Mesodermal cell (in vitro differentiated cells): ENCODE results near the gene GPR39.
A peak's percentile ranks its signal among the peaks of the same experiment; 100 is the strongest.

Experiments used
- H3K27ac ChIP-seq: 2 replicates; pipeline ENCODE4 v1.7.0; 2013; ENCODE audit warnings: mild to moderate bottlenecking, low read depth, low read length, moderate library complexity; ENCODE audit not compliant: severe bottlenecking
- H3K36me3 ChIP-seq: 2 replicates; pipeline ENCODE4 v1.7.1; 2013; ENCODE audit warnings: mild to moderate bottlenecking, low read length, moderate library complexity; ENCODE audit not compliant: control insufficient read depth, insufficient read depth
- H3K4me1 ChIP-seq: one replicate; pipeline ENCODE4 v1.7.1; 2013; ENCODE audit warnings: mild to moderate bottlenecking, low read length; ENCODE audit not compliant: insufficient read depth, control insufficient read depth, poor library complexity, severe bottlenecking
- H3K4me3 ChIP-seq: 2 replicates; pipeline ENCODE4 v1.7.0; 2013; ENCODE audit warnings: low read length, control low read depth, mild to moderate bottlenecking; ENCODE audit not compliant: insufficient read depth, poor library complexity, severe bottlenecking; ENCODE audit errors: extremely low read depth
- H3K9me3 ChIP-seq: 2 replicates; pipeline ENCODE4 v1.7.1; 2013; ENCODE audit warnings: mild to moderate bottlenecking, low read length, moderate library complexity; ENCODE audit not compliant: control insufficient read depth
- WGBS, 2 experiments: methylation state at CpG; one replicate each; pipeline ENCODE4 v1.1.5; 2013; ENCODE audit warnings: missing lambda C conversion rate in 2 of 2; ENCODE audit not compliant: insufficient coverage in 2 of 2; 5-methylcytosine and 5-hydroxymethylcytosine counted together

The GPR39 gene

DNA sequence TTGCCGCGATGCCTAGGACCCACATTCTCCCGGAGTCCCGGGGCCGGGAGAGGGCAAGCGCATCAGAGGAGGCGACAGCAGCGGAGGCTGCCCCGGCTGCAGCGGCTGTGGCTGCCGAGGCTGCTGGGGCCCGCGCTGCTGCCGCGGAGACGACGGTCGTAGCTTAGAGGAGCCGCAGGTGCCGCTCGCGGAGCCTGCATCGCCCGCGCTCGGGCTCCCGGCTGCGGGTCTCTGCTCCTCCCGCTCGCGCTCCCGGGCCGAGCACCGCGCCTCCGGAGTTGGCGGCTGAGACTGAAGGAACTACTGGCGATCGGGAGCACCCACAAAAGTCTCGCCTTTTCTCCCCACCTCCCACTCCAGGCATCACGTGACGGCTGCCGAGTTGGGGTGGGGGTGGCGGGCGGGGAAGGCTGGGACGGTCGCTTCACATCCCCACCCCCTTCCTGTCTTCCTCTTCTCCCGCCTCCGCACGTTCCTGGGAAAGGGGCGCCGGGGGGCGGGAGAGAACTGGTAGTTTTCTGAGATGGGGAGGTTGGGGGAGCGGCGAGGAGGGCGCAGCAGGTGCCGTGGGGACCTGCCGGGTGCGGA, 253.4 kb downstream of the GPR39 start, which contains the start of gene LYPD1:
Gene LYPD1, minus strand, starts transcription at position 298 of the 588 bp plus-strand sequence. Its CDS starts 273 bp downstream, at position 25.
- Histone ChIP-seq H3K36me3 (no peaks in the 10 kb centered on the region), H3K4me1 (peaks cover 9% of the 10 kb centered on the region), H3K9me3 (no peaks in the 10 kb centered on the region), H3K27ac (peak within 1 kb of the TSS; percentile 36), H3K4me3 (peak within 1 kb of the TSS; percentile 43)
- 0 to 1% methylated on average over 37 to 43 of the region's 59 CpGs for WGBS, 2 experiments

- H3K4me3 ChIP-seq = peak overlapping the region; percentile 43
- no peak overlapping the region for H3K27ac ChIP-seq
- no peaks in the 10 kb centered on the region for H3K36me3 ChIP-seq
- peaks cover 9% of the 10 kb centered on the region for H3K4me1 ChIP-seq
- H3K9me3 ChIP-seq = no peaks in the 10 kb centered on the region
- 1% methylated on average over 25 to 29 of the region's 44 CpGs for WGBS, 2 experiments
Observed at GRCh38 chr2:132670496-132671150, 254.0 kb downstream of the GPR39 start.

- Histone ChIP-seq H3K27ac (peak overlapping the region; percentile 36), H3K36me3 (no peaks in the 10 kb centered on the region), H3K4me3 (peak overlapping the region; percentile 43), H3K4me1 (peaks cover 9% of the 10 kb centered on the region), H3K9me3 (no peaks in the 10 kb centered on the region)
- 0 to 1% methylated on average over 17 to 22 of the region's 23 CpGs for WGBS, 2 experiments
Observed at GRCh38 chr2:132671151-132671835, 254.7 kb downstream of the GPR39 start.

DNA sequence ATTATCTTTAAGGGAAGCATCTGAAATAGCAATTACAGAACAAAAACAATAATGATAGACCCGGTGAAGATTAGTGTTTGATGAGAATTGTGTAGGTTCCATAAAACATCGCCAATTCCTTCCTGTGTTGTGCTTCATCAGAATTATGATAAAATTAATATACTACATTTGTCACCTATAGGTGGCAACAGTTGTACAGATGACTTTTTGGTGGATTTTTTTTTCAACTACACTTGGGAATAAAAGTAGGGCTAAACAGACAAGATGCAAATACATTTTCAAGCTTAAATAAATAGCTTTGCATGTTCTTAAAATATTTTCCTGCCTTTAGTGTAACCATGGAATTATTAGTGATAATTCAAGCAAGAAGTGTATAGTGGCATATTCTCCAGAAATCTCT, 260.4 kb downstream of the GPR39 start:
- Histone ChIP-seq H3K27ac (no peak overlapping the region), H3K4me3 (no peak overlapping the region), H3K36me3 (no peaks in the 10 kb centered on the region), H3K9me3 (no peaks in the 10 kb centered on the region), H3K4me1 (no peaks in the 10 kb centered on the region)
- no CpG with 5 or more reads among the region's 2 CpGs for WGBS, 2 experiments

DNA sequence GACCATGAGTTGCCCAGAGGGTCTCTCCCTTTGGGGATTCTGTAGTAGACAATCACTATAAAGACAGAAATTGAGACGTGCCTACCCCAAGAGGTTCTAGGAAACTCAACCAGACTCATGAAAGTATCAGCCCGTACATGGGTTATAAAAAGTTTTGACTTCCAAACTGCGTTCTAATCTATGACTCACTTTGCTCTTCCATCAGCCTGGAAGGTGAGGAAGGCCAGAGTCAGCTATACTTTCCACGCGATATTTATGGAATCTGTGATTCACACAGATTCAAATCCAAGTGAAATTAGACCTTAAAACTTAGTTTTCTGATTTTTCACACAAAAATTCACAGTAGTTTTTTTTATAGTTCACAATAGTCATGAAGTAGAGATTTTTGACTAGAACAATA, 261.1 kb downstream of the GPR39 start:
- Histone ChIP-seq H3K4me3 (no peak overlapping the region), H3K4me1 (no peaks in the 10 kb centered on the region), H3K36me3 (no peaks in the 10 kb centered on the region), H3K9me3 (no peaks in the 10 kb centered on the region), H3K27ac (no peak overlapping the region)
- 83 to 97% methylated on average over 3 to 4 of the region's 5 CpGs for WGBS, 2 experiments

DNA sequence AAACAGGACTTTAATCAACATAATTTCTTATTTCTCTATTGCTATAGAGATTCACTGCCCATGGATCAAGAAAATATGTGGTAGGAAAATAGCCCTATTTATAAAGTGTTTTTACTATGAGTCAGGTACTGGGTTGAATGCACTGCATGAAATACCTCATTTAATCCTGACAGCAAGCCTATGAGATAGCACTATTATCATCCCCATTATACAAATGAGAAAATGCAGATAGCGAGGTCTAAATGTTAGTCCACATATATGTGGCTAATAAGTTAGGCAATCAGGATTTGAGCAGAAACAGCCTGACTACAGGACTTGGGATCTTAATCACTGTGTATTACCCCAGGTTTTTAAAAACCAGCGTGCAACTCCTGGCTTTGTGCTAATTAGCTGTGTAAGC, 261.9 kb downstream of the GPR39 start:
- Histone ChIP-seq H3K36me3 (no peaks in the 10 kb centered on the region), H3K27ac (no peak overlapping the region), H3K4me1 (no peaks in the 10 kb centered on the region), H3K9me3 (no peaks in the 10 kb centered on the region), H3K4me3 (no peak overlapping the region)
- 94% methylated on average over 2 of the region's 2 CpGs; no CpG with 5 or more reads in 1 of the 2 experiments for WGBS, 2 experiments

DNA sequence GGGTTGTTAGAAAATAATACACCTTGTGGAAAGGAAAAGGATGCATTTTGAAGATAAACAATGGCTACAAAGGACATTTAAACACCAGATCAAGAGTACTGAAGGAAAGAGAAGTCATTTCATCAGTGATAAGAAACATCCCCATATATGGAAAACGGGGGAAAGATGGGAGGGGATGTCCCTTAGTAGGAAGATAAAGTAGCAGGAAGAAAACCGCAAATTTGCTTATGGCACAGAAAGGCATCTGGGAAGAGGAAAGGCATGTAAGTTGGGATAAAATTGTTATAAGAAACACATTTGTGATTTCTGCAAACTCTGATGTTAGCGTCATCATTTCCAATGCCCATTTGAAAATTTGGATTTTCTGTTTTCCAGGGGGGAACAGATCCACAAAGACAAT, 263.9 kb downstream of the GPR39 start:
- Histone ChIP-seq H3K27ac (no peak overlapping the region), H3K4me3 (no peak overlapping the region), H3K9me3 (no peaks in the 10 kb centered on the region), H3K36me3 (no peaks in the 10 kb centered on the region), H3K4me1 (no peaks in the 10 kb centered on the region)
- 90 to 100% methylated on average over 1 to 3 of the region's 3 CpGs for WGBS, 2 experiments

GRCh38 chr2:132681766-132682165, 265.2 kb downstream of the GPR39 start:
- Histone ChIP-seq H3K27ac (no peak overlapping the region), H3K4me3 (no peak overlapping the region), H3K4me1 (no peaks in the 10 kb centered on the region), H3K9me3 (no peaks in the 10 kb centered on the region), H3K36me3 (no peaks in the 10 kb centered on the region)
- 75 to 78% methylated on average over 1 of the region's 1 CpG for WGBS, 2 experiments

DNA sequence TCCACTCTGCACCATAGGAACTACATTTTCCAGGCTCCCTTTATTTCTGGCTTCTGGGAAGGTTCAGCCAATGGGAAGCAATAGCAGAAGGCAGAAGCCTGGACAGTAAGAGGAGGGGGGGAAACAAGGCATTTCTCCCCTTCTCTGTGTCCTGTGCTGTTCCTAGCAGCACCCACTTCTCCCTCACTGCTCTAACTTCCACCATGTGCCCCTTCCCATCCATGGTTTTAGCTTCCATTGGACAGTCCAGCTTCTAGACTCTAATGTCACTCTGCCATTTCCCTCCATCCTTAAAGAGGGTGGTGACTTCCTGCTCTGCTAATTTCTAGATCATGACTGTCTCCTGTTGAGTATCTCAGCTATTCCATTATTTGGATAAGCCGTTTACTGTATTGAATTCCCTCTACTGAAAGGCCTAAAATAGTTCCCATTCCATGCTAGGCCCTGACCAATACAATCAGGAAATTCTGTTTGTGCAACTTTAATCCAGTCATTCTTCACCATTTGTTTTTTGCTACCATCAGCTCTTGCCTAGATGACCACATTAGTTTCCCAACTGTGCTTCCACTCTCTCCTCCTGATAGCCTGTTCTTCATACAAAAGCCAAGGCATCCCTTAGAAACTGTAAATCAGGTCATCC, 274.2 kb downstream of the GPR39 start:
- WGBS, 2 experiments = 90% methylated on average over 1 of the region's 1 CpG
- no peaks in the 10 kb centered on the region for H3K4me1 ChIP-seq
- no peaks in the 10 kb centered on the region for H3K36me3 ChIP-seq
- no peak overlapping the region for H3K27ac ChIP-seq
- no peak overlapping the region for H3K4me3 ChIP-seq
- no peaks in the 10 kb centered on the region for H3K9me3 ChIP-seq

- Histone ChIP-seq H3K4me1 (no peaks in the 10 kb centered on the region), H3K27ac (no peak overlapping the region), H3K9me3 (no peaks in the 10 kb centered on the region), H3K4me3 (no peak overlapping the region), H3K36me3 (no peaks in the 10 kb centered on the region)
- 86 to 100% methylated on average over 1 of the region's 4 CpGs for WGBS, 2 experiments
Observed at GRCh38 chr2:132691556-132691955, 275.0 kb downstream of the GPR39 start.
